B cell (primary cell): ENCODE measurements around the gene B4GALT5.

Experiments used
- EZH2 ChIP-seq: IDR thresholded peaks from 2 replicates; pipeline ENCODE4 v1.6.1; 2012; ENCODE audit warnings: borderline replicate concordance, low read depth, mild to moderate bottlenecking, moderate library complexity, low read length; ENCODE audit not compliant: insufficient read depth, poor library complexity, severe bottlenecking
- TF ChIP-seq, protein P1 (sequence below): fragments of 200-600 bp; IDR thresholded peaks from one replicate; pipeline ENCODE4 v1.8.0; 2022; ENCODE audit warnings: antibody characterized with exemption, mild to moderate bottlenecking

DNA sequence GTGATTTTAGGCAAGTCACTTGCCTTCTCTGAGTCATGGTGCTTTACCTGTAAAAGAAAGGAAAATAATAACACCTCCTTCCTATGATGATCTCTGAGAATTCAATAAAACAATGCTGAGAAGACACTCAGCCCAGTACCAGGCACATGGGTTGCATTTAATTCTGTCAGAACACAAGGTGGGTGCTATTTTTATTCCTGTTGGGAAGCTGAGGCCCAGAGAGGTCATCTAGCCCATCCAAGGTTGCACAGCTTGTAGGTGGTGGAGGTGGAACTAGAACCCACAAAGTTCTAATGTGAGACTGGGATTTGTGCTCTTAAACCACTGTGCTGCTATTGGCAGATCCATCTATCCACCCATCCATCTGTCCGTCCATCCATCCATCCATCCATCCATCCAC, 106.1 kb downstream of the B4GALT5 start:
- TF ChIP-seq, protein P1, sequence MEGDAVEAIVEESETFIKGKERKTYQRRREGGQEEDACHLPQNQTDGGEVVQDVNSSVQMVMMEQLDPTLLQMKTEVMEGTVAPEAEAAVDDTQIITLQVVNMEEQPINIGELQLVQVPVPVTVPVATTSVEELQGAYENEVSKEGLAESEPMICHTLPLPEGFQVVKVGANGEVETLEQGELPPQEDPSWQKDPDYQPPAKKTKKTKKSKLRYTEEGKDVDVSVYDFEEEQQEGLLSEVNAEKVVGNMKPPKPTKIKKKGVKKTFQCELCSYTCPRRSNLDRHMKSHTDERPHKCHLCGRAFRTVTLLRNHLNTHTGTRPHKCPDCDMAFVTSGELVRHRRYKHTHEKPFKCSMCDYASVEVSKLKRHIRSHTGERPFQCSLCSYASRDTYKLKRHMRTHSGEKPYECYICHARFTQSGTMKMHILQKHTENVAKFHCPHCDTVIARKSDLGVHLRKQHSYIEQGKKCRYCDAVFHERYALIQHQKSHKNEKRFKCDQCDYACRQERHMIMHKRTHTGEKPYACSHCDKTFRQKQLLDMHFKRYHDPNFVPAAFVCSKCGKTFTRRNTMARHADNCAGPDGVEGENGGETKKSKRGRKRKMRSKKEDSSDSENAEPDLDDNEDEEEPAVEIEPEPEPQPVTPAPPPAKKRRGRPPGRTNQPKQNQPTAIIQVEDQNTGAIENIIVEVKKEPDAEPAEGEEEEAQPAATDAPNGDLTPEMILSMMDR = no peak
- TF ChIP-seq EZH2 = no peak
